ENCODE measurements around the gene AKT1.

Gene AKT1

DNA sequence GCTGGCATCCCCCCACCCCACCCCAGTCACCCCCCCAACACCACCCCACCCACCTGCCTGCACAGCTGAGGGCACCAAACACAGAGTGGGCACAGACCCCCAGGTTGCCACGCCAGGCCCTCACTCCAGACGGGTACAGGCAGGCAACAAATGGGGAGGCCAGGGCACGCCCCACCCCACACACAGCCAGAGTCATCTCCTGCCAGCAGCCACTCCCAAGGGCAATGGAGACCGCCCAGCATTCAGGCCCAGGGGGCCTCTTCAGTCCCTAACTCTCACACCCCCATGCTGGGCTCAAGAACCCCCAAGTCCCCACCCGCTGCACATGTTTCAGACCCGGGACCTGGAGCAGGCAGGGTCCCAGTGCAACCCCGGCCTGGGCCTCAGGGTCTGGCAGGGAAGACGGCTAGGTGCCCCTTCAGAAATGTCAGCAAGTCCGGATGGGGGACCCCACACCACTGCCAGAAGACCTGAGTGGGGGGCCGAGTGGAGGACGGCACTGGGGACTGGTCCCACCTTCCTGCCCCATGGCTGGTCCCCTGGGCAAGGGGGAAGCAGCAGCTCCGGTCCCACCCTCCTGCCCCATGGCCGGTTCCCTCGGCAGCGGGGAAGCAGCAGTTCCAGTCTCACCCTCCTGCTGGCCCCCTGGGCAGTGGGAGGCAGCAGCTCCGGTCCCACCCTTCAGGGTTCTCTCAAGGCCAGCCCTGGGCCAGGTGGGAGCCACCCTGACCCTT is 11.9 kb downstream of the AKT1 start:
- Histone ChIP-seq H3K4me1 (ENCODE audit: control insufficient read depth, insufficient read depth, low read length, poor library complexity, severe bottlenecking) (no peaks in the 10 kb centered on the region), H3K36me3 (ENCODE audit: control insufficient read depth, insufficient read depth, low read length) (peaks cover 63% of the 10 kb centered on the region), H3K9me3 (ENCODE audit: control insufficient read depth, low read length) (no peaks in the 10 kb centered on the region), H3K4me3 (ENCODE audit: extremely low read depth, insufficient read depth, low read length, poor library complexity, severe bottlenecking) (no peak overlapping the region), H3K27ac (ENCODE audit: low read depth, low read length, severe bottlenecking) (no peak overlapping the region)
- 93 to 97% methylated on average over 5 to 15 of the region's 16 CpGs for WGBS, 2 experiments (ENCODE audit: insufficient coverage in 2 of 2)

DNA sequence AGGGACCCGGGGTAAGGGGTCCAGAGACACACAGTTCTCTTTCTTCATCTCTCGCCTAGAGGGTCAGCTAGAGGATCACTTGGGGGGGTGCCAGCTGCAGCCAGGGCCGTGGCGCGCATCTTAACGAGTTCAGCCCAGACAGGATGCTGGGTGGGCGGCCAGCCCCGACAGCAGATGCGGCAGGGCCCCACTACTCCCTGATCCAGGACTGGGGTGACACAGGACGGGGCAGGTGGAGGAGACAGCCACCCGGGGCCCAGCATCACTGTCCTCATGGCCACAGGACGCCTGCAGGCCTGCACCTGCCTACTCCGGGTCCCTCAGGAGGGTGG is 12.8 kb downstream of the AKT1 start:
- Histone ChIP-seq H3K4me3 (ENCODE audit: extremely low read depth, insufficient read depth, low read length, poor library complexity, severe bottlenecking) (no peak overlapping the region), H3K4me1 (ENCODE audit: control insufficient read depth, insufficient read depth, low read length, poor library complexity, severe bottlenecking) (no peaks in the 10 kb centered on the region), H3K36me3 (ENCODE audit: control insufficient read depth, insufficient read depth, low read length) (peaks cover 56% of the 10 kb centered on the region), H3K27ac (ENCODE audit: low read depth, low read length, severe bottlenecking) (no peak overlapping the region), H3K9me3 (ENCODE audit: control insufficient read depth, low read length) (no peaks in the 10 kb centered on the region)
- 95 to 97% methylated on average over 9 to 13 of the region's 13 CpGs for WGBS, 2 experiments (ENCODE audit: insufficient coverage in 2 of 2)

DNA sequence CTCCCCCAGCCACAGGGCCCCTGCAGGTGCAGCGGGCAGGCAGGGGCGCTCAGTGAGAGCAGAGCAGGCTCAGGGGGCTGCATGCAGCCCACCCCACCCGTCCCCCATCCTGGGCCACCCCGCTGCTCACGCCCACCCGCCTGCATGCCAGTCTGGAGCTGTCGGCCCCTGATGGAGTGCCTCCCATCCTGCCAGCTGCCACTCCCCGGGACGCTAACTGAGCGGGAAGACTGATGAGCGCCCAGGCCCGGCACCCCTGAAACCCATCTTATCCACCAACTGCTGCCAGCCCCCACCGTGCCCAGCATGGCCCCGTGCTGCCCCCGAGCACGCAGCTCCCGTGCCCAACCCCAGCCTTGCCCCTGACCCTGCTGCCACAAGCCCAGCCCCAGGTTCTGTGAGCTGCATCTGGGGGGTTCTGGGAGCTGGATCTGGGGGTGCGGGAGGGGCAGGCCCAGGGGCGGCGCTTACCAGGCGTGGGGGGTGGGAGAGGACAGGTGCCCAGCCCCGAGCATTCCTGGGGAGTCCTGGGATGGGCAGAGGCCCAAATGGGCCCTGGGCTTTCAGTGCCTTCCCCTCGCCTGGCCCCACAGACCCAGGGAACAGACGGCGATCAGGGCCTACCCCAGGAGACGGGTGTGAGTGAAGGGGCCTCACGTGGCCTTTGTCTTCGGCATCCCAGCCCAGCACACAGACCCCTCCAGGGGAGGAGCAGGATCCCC is 13.3 kb downstream of the AKT1 start:
- H3K9me3 ChIP-seq (ENCODE audit: control insufficient read depth, low read length): no peaks in the 10 kb centered on the region
- 92 to 95% methylated on average over 17 to 19 of the region's 28 CpGs for WGBS, 2 experiments (ENCODE audit: insufficient coverage in 2 of 2)
- no peak overlapping the region for H3K4me3 ChIP-seq (ENCODE audit: extremely low read depth, insufficient read depth, low read length, poor library complexity, severe bottlenecking)
- no peaks in the 10 kb centered on the region for H3K4me1 ChIP-seq (ENCODE audit: control insufficient read depth, insufficient read depth, low read length, poor library complexity, severe bottlenecking)
- H3K36me3 ChIP-seq (ENCODE audit: control insufficient read depth, insufficient read depth, low read length): peaks cover 56% of the 10 kb centered on the region
- no peak overlapping the region for H3K27ac ChIP-seq (ENCODE audit: low read depth, low read length, severe bottlenecking)

DNA sequence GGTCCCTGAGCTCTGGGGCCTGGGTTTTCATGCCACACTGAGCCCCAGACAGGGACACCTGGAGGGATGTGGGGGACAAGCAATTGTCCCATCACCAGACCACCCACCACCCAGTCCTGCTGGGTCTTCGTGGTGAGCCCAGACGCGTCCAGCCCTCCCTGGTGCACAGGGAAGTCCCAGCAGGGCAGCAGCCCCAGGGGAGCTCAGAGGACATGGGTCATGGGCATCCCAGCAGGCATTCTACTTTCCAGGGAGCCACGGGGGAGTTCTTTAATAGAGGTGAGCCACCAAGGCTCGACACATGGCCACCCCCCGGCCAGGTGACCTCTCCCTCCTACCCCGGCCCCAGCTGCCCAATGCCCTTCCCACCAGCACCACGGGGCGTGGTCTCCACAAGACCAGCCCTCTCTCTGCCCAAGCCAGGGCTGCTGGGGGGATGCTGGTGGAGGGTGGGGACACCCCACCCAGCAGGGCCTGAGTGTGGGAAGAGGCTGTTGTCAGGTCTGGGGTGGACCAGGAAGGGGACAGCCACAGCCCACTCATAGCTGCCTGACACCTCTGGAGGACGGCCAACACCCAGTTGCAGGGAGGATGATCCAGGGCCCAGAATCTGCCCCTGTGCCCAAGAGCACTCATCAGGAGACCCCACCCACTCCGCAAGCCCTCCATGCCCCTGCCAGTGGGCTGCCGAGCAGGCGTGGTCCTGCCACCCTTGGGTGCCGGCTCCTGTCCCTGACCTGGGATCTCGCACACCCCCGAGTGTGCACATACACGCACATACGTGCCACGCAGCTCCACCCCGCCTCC is 14.1 kb downstream of the AKT1 start:
- H3K9me3 ChIP-seq (ENCODE audit: control insufficient read depth, low read length): no peaks in the 10 kb centered on the region
- H3K36me3 ChIP-seq (ENCODE audit: control insufficient read depth, insufficient read depth, low read length): peaks cover 56% of the 10 kb centered on the region
- no peak overlapping the region for H3K4me3 ChIP-seq (ENCODE audit: extremely low read depth, insufficient read depth, low read length, poor library complexity, severe bottlenecking)
- WGBS, 2 experiments (ENCODE audit: insufficient coverage in 2 of 2): 94 to 97% methylated on average over 13 to 16 of the region's 20 CpGs
- no peaks in the 10 kb centered on the region for H3K4me1 ChIP-seq (ENCODE audit: control insufficient read depth, insufficient read depth, low read length, poor library complexity, severe bottlenecking)
- H3K27ac ChIP-seq (ENCODE audit: low read depth, low read length, severe bottlenecking): no peak overlapping the region

DNA sequence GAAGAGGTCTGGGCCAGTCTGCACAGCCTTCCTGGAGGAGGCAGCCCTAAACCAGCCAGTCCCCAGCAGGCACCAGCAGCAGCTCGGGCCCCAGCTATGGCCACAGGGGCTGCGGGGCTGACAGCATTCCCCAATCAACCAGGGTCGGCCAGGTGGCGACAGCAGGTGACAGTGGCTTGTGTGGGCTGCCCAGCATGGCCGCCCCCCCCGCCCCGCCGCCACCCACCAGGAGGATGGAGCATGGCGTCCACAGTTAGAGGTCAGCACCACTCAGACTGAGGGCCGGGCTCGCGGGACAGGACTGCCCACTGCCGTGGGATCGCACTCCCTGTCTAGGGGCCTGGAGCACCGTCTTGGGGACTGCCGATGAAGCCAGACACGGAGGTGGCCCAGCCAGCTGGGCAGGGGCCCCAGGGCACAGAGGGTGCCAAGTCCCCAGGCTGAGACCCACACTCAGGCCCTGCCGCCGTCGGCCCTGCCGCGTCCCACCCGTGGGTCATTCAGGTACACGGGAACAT is 15.0 kb downstream of the AKT1 start:
- no peak overlapping the region for H3K4me3 ChIP-seq (ENCODE audit: extremely low read depth, insufficient read depth, low read length, poor library complexity, severe bottlenecking)
- no peaks in the 10 kb centered on the region for H3K4me1 ChIP-seq (ENCODE audit: control insufficient read depth, insufficient read depth, low read length, poor library complexity, severe bottlenecking)
- peaks cover 54% of the 10 kb centered on the region for H3K36me3 ChIP-seq (ENCODE audit: control insufficient read depth, insufficient read depth, low read length)
- H3K9me3 ChIP-seq (ENCODE audit: control insufficient read depth, low read length): no peaks in the 10 kb centered on the region
- no peak overlapping the region for H3K27ac ChIP-seq (ENCODE audit: low read depth, low read length, severe bottlenecking)
- WGBS, 2 experiments (ENCODE audit: insufficient coverage in 2 of 2): 95 to 97% methylated on average over 23 to 24 of the region's 24 CpGs

DNA sequence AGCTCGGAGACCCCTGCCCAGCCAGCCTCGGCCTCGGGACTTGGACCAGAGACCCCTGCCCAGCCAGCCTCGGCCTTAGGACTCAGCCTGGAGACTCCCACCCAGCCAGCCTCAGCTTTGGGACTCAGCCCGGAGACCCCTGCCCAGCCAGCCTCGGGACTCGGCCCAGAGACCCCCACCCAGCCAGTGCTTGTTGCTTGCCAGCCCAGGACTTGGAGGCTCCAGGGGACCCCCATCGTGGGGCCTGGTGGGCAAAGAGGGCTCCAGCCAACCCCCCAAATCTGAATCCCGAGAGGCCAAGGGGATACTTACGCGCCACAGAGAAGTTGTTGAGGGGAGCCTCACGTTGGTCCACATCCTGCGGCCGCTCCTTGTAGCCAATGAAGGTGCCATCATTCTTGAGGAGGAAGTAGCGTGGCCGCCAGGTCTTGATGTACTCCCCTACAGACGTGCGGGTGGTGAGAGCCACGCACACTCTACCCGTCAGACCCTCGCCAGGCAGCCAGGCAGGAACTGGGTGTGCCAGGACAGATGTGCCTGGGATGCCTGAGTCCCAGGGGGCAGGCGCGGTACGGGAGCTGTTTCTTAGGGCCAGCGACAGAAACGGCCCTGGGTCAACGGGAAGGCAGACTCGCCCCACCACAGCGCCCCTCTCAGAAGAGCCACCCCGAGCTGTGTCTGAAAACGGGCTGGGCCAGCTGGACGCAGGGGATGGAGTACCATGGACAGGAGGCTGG is 15.6 kb downstream of the AKT1 start:
- peaks cover 56% of the 10 kb centered on the region for H3K36me3 ChIP-seq (ENCODE audit: control insufficient read depth, insufficient read depth, low read length)
- H3K4me1 ChIP-seq (ENCODE audit: control insufficient read depth, insufficient read depth, low read length, poor library complexity, severe bottlenecking): no peaks in the 10 kb centered on the region
- no peaks in the 10 kb centered on the region for H3K9me3 ChIP-seq (ENCODE audit: control insufficient read depth, low read length)
- H3K4me3 ChIP-seq (ENCODE audit: extremely low read depth, insufficient read depth, low read length, poor library complexity, severe bottlenecking): no peak overlapping the region
- WGBS, 2 experiments (ENCODE audit: insufficient coverage in 2 of 2): 95 to 97% methylated on average over 25 to 32 of the region's 32 CpGs
- H3K27ac ChIP-seq (ENCODE audit: low read depth, low read length, severe bottlenecking): no peak overlapping the region

DNA sequence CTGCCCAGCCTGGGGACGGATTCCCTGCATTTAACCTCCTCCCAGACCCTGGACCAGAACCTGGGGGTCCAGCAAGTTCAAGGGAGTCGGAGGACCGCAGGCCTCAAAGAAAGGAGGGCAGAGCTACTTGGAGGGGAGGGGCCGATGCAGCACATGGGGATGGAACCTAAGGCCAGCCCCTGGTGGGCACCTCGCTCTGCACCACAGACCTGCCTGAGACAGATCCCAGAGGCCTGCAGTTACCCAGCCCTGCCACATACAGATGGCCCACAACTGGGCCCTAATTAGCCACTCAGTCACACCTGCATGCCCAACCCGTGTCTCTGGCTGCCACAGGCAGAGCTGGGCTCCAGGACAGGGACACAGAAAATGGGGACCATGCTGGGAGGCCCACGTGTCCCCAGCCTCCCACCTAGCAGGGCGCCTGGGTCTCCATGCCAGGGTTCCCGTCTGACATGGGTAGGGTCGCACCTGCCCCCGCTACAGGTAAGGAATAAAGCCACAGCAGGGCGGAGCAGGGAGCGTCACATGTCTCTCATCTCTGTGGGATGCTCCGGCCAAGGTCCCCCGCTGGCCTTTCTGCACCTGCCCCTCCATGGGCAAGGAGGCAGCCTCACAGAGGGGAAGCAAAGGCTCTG is 16.7 kb downstream of the AKT1 start:
- Histone ChIP-seq H3K27ac (ENCODE audit: low read depth, low read length, severe bottlenecking) (no peak overlapping the region), H3K36me3 (ENCODE audit: control insufficient read depth, insufficient read depth, low read length) (peaks cover 62% of the 10 kb centered on the region), H3K4me3 (ENCODE audit: extremely low read depth, insufficient read depth, low read length, poor library complexity, severe bottlenecking) (no peak overlapping the region), H3K4me1 (ENCODE audit: control insufficient read depth, insufficient read depth, low read length, poor library complexity, severe bottlenecking) (no peaks in the 10 kb centered on the region), H3K9me3 (ENCODE audit: control insufficient read depth, low read length) (no peaks in the 10 kb centered on the region)
- 94 to 98% methylated on average over 11 to 13 of the region's 15 CpGs for WGBS, 2 experiments (ENCODE audit: insufficient coverage in 2 of 2)

DNA sequence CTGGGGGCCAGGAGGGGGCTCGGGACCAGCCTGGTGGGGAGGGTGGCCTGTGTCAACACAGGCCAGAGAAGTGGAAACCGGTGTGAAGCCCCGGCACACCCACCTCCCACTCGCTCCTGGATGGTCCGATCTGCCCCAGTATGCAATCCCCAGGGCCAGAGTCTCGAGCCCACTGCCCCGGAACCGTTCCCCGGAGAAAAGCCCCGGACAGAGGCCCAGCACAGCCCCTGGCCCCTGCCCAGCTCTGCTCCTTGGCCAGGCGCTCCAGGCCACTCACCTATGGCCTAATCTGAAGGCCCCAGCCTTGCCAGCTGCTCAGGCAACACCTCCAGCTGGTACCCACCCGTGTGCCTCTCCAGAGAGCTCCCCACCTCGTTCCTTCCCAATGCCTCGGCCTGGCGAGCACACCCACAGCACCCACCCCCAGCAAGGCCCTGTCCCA is 17.7 kb downstream of the AKT1 start:
- Histone ChIP-seq H3K36me3 (ENCODE audit: control insufficient read depth, insufficient read depth, low read length) (peaks cover 69% of the 10 kb centered on the region), H3K27ac (ENCODE audit: low read depth, low read length, severe bottlenecking) (no peak overlapping the region), H3K4me1 (ENCODE audit: control insufficient read depth, insufficient read depth, low read length, poor library complexity, severe bottlenecking) (no peaks in the 10 kb centered on the region), H3K4me3 (ENCODE audit: extremely low read depth, insufficient read depth, low read length, poor library complexity, severe bottlenecking) (no peak overlapping the region), H3K9me3 (ENCODE audit: control insufficient read depth, low read length) (no peaks in the 10 kb centered on the region)
- WGBS, 2 experiments (ENCODE audit: insufficient coverage in 2 of 2): 83 to 91% methylated on average over 13 to 14 of the region's 15 CpGs

DNA sequence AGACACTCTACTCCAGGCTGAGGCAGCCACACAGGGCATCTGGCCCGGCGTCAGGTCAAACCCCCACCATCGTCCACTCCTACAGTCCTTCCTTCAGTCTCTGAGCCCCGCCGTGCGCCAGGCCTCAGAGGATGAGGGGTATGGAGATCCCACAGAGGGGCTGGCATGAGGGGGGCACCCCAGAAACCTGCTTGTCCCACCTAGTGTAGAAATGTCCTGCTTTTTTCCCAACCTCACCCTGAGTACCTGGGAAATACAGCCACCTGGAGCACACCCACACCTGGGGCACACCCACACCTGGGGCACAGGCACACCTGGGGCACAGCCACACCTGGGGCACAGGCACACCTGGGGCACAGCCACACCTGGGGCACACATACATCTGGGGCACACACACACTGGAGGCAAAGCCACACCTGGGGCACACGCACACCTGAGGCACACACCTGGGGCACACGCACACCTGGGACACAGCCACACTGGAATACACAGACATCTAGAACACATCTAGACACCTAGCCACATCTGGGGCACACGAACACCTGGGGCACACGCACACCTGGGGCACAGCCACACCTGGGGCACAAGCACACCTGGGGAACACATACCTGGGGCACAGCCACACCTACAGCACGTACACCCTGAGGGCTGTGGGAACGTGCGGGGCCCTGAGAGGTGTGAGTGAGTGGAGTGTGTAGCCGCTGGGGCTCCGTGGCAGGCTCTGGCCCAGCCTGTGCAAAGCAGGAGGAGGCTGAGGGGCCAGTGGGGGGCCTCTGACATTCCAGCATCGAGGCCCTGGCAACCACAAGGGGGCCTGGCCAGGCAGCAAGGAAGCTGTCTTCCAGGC is 18.4 kb downstream of the AKT1 start:
- WGBS, 2 experiments (ENCODE audit: insufficient coverage in 2 of 2): 86 to 91% methylated on average over 8 to 12 of the region's 16 CpGs
- Histone ChIP-seq H3K9me3 (ENCODE audit: control insufficient read depth, low read length) (no peaks in the 10 kb centered on the region), H3K4me3 (ENCODE audit: extremely low read depth, insufficient read depth, low read length, poor library complexity, severe bottlenecking) (no peak overlapping the region), H3K27ac (ENCODE audit: low read depth, low read length, severe bottlenecking) (peak overlapping the region; percentile 16), H3K4me1 (ENCODE audit: control insufficient read depth, insufficient read depth, low read length, poor library complexity, severe bottlenecking) (no peaks in the 10 kb centered on the region), H3K36me3 (ENCODE audit: control insufficient read depth, insufficient read depth, low read length) (peaks cover 73% of the 10 kb centered on the region)
